HL-60 (cell line): ENCODE results near the gene HORMAD2.

Experiments used
- GABPA ChIP-seq: IDR thresholded peaks from 2 replicates; pipeline ENCODE4 v1.6.1; 2012; ENCODE audit warnings: low read depth
- POLR2AphosphoS5 ChIP-seq: IDR thresholded peaks from 2 replicates; pipeline ENCODE4 v1.6.1; 2012; ENCODE audit warnings: low read depth
- TF ChIP-seq, protein P1 (sequence below): IDR thresholded peaks from one replicate; pipeline ENCODE4 v1.5.1; 2011; ENCODE audit warnings: low read length, control low read depth, inconsistent platforms; ENCODE audit not compliant: insufficient read depth
- TF ChIP-seq, protein P2 (sequence below): IDR thresholded peaks from 2 replicates; pipeline ENCODE4 v1.6.1; 2012; ENCODE audit warnings: low read depth; ENCODE audit not compliant: insufficient replicate concordance

DNA sequence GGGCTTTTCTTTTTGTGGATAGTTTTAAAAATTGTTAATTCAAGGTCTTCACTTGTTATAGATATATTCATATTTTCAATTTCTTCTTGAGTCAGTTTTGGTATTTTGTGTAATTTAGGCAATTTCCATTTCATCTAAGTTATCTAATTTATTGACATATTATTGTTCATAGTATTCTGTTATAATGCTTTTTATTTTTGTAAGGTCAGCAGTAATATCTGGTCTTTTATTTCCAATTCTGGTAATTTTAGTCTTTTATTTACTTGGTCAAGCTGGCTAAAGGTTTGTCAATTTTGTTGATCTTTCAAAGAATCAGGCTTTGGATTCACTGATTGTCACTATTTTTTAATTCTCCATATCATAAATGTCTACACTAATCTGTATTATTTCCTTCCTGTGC is 60.1 kb downstream of the HORMAD2 start:
- TF ChIP-seq, protein P1, sequence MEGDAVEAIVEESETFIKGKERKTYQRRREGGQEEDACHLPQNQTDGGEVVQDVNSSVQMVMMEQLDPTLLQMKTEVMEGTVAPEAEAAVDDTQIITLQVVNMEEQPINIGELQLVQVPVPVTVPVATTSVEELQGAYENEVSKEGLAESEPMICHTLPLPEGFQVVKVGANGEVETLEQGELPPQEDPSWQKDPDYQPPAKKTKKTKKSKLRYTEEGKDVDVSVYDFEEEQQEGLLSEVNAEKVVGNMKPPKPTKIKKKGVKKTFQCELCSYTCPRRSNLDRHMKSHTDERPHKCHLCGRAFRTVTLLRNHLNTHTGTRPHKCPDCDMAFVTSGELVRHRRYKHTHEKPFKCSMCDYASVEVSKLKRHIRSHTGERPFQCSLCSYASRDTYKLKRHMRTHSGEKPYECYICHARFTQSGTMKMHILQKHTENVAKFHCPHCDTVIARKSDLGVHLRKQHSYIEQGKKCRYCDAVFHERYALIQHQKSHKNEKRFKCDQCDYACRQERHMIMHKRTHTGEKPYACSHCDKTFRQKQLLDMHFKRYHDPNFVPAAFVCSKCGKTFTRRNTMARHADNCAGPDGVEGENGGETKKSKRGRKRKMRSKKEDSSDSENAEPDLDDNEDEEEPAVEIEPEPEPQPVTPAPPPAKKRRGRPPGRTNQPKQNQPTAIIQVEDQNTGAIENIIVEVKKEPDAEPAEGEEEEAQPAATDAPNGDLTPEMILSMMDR = no peak
- no peak for TF ChIP-seq POLR2AphosphoS5
- TF ChIP-seq GABPA = no peak
- TF ChIP-seq, protein P2, sequence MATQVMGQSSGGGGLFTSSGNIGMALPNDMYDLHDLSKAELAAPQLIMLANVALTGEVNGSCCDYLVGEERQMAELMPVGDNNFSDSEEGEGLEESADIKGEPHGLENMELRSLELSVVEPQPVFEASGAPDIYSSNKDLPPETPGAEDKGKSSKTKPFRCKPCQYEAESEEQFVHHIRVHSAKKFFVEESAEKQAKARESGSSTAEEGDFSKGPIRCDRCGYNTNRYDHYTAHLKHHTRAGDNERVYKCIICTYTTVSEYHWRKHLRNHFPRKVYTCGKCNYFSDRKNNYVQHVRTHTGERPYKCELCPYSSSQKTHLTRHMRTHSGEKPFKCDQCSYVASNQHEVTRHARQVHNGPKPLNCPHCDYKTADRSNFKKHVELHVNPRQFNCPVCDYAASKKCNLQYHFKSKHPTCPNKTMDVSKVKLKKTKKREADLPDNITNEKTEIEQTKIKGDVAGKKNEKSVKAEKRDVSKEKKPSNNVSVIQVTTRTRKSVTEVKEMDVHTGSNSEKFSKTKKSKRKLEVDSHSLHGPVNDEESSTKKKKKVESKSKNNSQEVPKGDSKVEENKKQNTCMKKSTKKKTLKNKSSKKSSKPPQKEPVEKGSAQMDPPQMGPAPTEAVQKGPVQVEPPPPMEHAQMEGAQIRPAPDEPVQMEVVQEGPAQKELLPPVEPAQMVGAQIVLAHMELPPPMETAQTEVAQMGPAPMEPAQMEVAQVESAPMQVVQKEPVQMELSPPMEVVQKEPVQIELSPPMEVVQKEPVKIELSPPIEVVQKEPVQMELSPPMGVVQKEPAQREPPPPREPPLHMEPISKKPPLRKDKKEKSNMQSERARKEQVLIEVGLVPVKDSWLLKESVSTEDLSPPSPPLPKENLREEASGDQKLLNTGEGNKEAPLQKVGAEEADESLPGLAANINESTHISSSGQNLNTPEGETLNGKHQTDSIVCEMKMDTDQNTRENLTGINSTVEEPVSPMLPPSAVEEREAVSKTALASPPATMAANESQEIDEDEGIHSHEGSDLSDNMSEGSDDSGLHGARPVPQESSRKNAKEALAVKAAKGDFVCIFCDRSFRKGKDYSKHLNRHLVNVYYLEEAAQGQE = no peak
